DMS 273 treated with DMSO at 0.1 percent for 48 hours (cell line): ENCODE data around the gene SAT1.
"Not testable (repeated sequence)": the region's sequence is repeated elsewhere in the genome, so short reads cannot be mapped to it uniquely, and the experiment has no call there.

ENCODE experiments used
- DNase-seq: peaks from one replicate; lab custom pipeline; 2025; lab: John Stamatoyannopoulos, UW

SAT1 gene

DNA sequence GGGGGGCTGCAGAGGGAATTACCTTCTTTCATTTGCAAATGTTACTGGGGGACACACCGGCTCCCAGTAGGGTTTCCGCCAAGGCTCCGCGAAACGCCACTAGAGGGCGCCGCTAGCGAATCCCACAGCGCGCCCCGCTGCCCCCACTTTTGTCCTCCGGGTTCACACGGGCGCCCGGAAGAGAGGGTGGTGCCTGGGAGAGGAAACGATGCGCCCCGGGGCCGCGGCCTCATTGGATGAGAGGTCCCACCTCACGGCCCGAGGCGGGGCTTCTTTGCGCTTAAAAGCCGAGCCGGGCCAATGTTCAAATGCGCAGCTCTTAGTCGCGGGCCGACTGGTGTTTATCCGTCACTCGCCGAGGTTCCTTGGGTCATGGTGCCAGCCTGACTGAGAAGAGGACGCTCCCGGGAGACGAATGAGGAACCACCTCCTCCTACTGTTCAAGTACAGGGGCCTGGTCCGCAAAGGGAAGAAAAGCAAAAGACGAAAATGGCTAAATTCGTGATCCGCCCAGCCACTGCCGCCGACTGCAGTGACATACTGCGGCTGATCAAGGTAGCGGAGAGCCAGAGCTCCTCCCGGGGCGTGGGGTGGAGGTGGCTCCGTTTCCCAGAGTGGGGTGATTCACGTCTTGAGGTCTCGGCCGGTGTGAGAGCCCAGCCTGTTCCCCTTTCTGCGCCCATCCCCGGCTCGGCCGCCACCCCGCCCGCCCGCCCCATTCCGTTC lies at the start of gene SAT1:
Gene SAT1, plus strand, starts transcription at position 311 of the 726 bp plus-strand sequence. Its CDS starts 179 bp downstream, at position 490.
- peak; percentile 86 for DNase-seq

DNA sequence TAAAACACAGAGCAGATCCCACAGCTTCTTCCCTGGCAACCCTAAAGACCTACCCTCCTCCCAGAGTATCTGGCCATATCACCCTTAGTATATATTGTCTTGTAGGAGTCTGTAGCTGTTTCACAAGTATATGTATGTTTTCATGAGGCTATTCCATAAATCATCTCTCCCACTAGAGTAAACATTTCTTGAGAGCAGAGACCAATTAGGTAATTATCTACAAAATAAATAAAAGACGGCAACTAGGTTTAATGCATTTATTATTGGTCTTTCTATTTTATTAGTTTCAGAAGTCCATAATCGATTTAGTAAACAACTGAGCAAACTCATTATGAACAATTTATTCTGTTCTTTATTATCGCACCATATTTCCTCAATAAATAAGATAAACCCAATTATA lies 46.9 kb upstream of the SAT1 start:
- no peak for DNase-seq

DNA sequence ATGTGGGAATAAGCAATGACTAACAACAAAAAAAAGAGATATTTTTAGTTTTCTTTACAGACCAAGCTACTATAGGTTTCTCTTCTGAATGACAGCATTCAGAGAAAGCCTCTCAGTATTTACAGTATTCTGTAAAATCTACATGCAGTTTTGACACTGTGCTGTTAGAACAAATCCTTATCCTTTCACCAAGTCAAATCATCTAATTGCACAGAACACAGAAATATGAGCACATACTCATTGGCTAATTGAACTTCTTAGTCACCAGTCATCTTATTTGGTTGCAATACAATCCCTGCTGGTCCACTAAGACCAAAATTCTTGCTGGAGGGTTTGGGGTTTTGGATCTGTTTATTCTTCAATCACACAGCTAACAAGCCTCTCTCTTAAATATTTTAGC lies 45.6 kb upstream of the SAT1 start:
- DNase-seq: no peak

- DNase-seq: peak; percentile 57
Observed at GRCh38 chrX:23742174-23742696, 40.7 kb upstream of the SAT1 start.

DNA sequence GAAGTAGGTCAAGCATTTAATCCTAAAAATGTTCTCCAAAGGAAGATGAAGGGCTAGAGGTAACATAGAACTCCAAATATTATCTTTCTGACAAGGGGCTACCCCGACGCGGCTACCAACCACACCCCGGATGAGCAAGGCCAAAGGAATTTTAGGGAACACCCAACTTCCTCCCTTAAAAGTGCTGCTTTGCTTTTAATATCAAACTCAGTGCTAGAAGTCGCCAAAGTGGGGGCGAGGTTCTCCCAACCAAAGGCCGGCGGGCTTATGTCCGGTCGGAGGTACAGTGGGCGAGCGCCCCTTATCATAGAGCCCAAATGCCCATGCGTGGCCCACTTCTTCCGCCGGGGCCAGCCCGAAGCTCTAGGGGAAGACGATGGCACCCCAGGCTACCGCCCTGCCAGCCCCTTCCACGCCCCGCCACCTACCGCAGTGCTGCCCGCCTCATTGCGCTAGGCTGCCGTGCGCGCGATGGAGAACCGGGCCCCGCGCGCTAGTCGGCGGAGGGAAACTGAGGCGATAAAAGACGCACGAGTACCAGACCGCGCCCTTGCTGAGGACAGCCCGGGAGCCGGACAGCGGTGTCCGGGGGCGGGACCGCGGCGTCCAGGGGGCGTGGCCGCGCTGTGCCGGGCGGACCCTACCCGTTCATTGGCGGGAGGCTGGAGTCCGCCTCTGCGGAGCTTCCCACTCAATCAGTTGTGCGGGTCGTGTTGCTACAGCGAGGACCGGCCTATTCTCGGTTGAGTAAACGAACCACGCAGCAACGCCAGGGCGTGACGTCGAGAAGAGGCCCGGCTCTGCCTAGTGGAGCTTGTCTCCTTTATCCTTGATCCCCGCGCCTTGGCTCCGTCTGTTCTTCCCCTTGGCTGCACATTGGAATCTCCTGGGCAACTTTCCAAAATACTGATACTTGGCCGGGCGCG lies 40.0 kb upstream of the SAT1 start, which contains the start of gene ACOT9:
Gene ACOT9, minus strand, starts transcription at position 580 of the 926 bp plus-strand sequence. Its CDS starts 132 bp downstream, at position 448.
- DNase-seq: peak; percentile 84

GRCh38 chrX:23743623-23743971 lies 39.4 kb upstream of the SAT1 start:
- not testable (repeated sequence) for DNase-seq

GRCh38 chrX:23745786-23746185 lies 37.2 kb upstream of the SAT1 start:
- DNase-seq: no peak

GRCh38 chrX:23749129-23749528 lies 33.8 kb upstream of the SAT1 start:
- DNase-seq: no peak

- no peak for DNase-seq
Observed at GRCh38 chrX:23749576-23749975, 33.4 kb upstream of the SAT1 start.

GRCh38 chrX:23752740-23753415 lies 30.1 kb upstream of the SAT1 start:
- no peak for DNase-seq

GRCh38 chrX:23754664-23755063 lies 28.3 kb upstream of the SAT1 start:
- DNase-seq: no peak

DNA sequence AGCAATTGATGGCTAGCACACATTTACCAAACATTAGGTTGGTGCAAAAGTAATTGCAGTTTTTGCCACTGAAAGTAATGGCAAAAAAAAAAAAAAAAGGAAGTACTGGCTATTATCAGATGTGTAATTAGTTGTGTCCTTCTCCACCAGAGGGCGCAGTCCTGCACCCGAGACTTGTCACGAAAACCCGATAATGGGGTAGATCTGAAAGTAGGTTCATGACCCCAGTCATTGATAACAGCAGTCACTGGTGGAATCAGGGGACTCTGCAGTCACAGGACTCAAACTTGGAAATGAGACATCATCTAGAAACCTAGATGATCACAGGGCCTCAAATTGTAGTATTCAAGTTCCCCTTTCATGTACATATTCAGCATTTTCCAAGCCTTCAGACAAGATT lies 26.8 kb upstream of the SAT1 start:
- DNase-seq: no peak

GRCh38 chrX:23759821-23760220 lies 23.2 kb upstream of the SAT1 start:
- DNase-seq: no peak

- no peak for DNase-seq
Observed at GRCh38 chrX:23764188-23764984, 18.6 kb upstream of the SAT1 start.

DNA sequence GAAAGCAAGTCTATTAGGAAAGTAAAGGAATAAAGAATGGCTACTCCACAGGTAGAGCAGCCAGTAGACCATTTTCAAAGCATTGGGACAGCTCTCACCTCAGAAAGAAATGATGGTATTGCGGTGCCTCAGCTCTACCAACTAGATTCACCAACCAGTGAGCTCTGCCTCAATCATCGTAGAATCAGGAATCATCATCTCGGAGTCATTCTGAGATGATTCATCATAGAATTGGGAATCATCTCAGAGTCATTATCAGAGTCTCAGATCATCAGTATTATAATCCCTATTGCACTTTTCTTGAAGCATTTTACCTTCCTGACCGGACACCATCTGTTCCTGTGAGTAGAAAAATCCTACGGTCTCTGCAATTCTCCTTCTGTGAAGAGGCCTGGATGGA lies 17.5 kb upstream of the SAT1 start:
- DNase-seq: no peak

GRCh38 chrX:23765868-23766267 lies 17.1 kb upstream of the SAT1 start:
- DNase-seq: no peak

DNA sequence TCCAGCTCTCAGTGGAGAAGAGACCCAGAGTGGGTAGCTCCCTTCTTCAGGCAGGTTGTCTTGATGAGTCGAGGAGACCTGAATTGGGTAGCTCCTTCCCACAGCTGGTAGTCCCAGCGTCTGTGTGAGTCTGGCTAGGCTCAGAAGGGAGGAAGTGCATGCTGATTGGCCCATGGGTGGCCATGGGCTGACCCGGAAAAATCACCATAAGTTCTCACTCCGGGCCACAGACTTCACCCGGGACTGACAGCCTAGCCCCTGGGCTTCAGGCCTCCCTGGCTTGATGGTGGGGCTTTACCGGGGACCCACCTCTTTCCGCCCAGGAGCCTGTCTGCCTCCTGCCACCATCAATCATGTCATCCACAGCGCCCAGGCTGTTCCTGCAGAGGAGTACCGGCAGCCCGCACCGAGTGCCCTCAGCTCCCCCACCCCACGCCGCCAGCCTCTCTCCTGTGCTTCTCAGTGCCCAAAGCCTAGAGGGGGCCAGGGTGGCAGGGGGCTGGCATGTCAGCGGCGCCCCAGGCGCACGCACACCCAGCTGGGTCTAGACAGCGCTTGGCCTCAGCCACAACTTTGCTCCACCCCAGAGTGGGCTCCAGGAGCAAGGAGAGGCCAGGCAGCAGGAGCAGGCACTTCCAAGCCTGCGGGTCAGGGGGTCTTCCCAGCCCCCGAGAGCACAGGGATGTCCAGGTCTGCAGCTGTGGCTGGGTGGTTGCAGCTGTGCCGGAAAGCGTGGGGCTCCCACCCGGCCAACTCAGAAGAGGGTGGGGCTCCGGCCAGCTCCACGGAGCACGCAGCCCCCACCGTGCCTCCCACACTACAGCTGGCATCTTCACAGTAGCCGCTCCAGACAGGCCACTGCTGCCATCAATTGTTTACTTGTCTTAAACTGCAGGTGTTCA lies 16.1 kb upstream of the SAT1 start:
- no peak for DNase-seq

DNA sequence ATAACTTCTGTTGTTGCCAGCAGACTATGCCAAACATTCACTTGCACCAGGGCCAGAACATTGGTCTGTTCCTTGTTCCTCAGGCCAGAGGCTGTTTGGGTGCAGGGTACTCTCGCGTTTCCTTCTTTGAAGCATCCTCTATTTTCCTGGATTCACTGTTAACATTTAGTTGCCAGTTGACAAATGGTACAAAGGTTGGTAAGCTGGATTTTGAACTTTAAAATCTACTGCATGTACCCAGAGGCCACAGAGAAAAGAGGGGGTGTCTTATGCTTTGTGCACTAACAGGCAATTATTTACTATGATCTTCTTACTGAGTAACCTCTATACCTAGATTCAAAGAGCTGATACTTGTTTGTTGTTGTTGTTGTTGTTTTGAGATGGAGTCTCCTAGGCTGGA lies 12.8 kb upstream of the SAT1 start:
- DNase-seq: no peak

- DNase-seq: not testable (repeated sequence)
Observed at GRCh38 chrX:23771086-23771485, 11.9 kb upstream of the SAT1 start.

GRCh38 chrX:23773601-23774175 lies 9.3 kb upstream of the SAT1 start:
- no peak for DNase-seq
